HL-60 (cell line): ENCODE data around the gene PRR20G.

Experiments
- DNase-seq, 2 experiments: peaks; one replicate each; pipeline ENCODE4 v3.0.0-alpha.2; 2010 to 2020; ENCODE audit warnings: low read depth in 1 of 2, low spot score in 1 of 2
- H3K27ac ChIP-seq: fragments of 250-450 bp; sonication (Bioruptor Pico); replicated peaks from 2 replicates; pipeline ENCODE4 v1.5.1; 2020; ENCODE audit warnings: mild to moderate bottlenecking, moderate library complexity
- H3K27me3 ChIP-seq: fragments of 250-450 bp; sonication (Bioruptor Pico); 2 replicates; pipeline ENCODE4 v1.5.1; 2021; ENCODE audit warnings: mild to moderate bottlenecking, moderate library complexity; ENCODE audit not compliant: insufficient read depth, poor library complexity, severe bottlenecking
- H3K4me3 ChIP-seq: replicated peaks from 2 replicates; pipeline ENCODE4 v1.5.1; 2011; ENCODE audit warnings: mild to moderate bottlenecking, control low read depth, low read length; ENCODE audit not compliant: insufficient read depth
- CTCF ChIP-seq: IDR thresholded peaks from one replicate; pipeline ENCODE4 v1.5.1; 2011; ENCODE audit warnings: low read length, control low read depth, inconsistent platforms; ENCODE audit not compliant: insufficient read depth
- GABPA ChIP-seq: IDR thresholded peaks from 2 replicates; pipeline ENCODE4 v1.6.1; 2012; ENCODE audit warnings: low read depth
- POLR2AphosphoS5 ChIP-seq: IDR thresholded peaks from 2 replicates; pipeline ENCODE4 v1.6.1; 2012; ENCODE audit warnings: low read depth
- SPI1 ChIP-seq: IDR thresholded peaks from 2 replicates; pipeline ENCODE4 v1.6.1; 2012; ENCODE audit warnings: low read depth, mild to moderate bottlenecking, borderline replicate concordance
- long read RNA-seq: library from polyadenylated mRNA; unstranded; transcript quantifications from one replicate; pipeline ENCODE4 v2.0.0, GENCODE V29; 2020
- TF ChIP-seq, protein P1 (sequence below): IDR thresholded peaks from 2 replicates; pipeline ENCODE4 v1.6.1; 2012; ENCODE audit warnings: low read depth; ENCODE audit not compliant: insufficient replicate concordance

PRR20G gene
- long read RNA-seq: 0 reads

DNA sequence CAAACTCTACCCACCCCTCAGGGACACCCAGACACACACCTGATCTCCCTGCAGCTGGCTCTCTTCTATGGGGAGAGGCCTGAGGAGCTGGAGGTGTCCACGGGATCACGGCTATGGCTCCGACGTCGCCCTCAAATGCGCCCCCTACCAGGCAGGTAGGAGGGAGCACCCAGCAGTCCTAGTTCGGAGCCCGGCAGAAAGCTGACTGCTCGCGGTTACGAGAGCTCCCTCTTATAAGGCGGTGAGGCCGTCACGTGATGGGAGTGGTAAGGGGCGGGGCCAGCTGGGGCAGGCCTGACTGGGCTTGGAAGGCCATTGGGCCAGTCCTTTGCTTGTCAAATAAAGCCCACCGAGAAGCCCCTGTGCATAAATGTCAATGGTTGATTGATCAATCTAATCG lies at the start of gene PRR20G:
Gene PRR20G (minus strand): TSS at position 207 of the 400 bp plus-strand sequence. CDS start 681 bp downstream, outside the sequence.
- DNase-seq: no peak
- Histone ChIP-seq H3K27ac (no peak within 1 kb of the TSS), H3K27me3 (no peaks in the 10 kb centered on the region), H3K4me3 (no peak within 1 kb of the TSS)
- TF ChIP-seq, protein P1, sequence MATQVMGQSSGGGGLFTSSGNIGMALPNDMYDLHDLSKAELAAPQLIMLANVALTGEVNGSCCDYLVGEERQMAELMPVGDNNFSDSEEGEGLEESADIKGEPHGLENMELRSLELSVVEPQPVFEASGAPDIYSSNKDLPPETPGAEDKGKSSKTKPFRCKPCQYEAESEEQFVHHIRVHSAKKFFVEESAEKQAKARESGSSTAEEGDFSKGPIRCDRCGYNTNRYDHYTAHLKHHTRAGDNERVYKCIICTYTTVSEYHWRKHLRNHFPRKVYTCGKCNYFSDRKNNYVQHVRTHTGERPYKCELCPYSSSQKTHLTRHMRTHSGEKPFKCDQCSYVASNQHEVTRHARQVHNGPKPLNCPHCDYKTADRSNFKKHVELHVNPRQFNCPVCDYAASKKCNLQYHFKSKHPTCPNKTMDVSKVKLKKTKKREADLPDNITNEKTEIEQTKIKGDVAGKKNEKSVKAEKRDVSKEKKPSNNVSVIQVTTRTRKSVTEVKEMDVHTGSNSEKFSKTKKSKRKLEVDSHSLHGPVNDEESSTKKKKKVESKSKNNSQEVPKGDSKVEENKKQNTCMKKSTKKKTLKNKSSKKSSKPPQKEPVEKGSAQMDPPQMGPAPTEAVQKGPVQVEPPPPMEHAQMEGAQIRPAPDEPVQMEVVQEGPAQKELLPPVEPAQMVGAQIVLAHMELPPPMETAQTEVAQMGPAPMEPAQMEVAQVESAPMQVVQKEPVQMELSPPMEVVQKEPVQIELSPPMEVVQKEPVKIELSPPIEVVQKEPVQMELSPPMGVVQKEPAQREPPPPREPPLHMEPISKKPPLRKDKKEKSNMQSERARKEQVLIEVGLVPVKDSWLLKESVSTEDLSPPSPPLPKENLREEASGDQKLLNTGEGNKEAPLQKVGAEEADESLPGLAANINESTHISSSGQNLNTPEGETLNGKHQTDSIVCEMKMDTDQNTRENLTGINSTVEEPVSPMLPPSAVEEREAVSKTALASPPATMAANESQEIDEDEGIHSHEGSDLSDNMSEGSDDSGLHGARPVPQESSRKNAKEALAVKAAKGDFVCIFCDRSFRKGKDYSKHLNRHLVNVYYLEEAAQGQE: no peak
- TF ChIP-seq GABPA: no peak
- no peak for TF ChIP-seq SPI1
- TF ChIP-seq POLR2AphosphoS5: no peak

- no peak for DNase-seq
- Histone ChIP-seq H3K27ac (no peak overlapping the region), H3K27me3 (peaks cover 14% of the 10 kb centered on the region), H3K4me3 (no peak overlapping the region)
- TF ChIP-seq CTCF: no peak
- no peak for TF ChIP-seq POLR2AphosphoS5
- TF ChIP-seq, protein P1: no peak
- no peak for TF ChIP-seq GABPA
- no peak for TF ChIP-seq SPI1
These were observed 49.2 kb upstream of the PRR20G start for GRCh38 chr3:127337001-127337400.

- no peak overlapping the region for H3K27ac ChIP-seq
- no peak for DNase-seq
- peaks cover 14% of the 10 kb centered on the region for H3K27me3 ChIP-seq
- TF ChIP-seq, protein P1: no peak
- H3K4me3 ChIP-seq: no peak overlapping the region
These were observed 48.3 kb upstream of the PRR20G start for GRCh38 chr3:127336101-127336500.

GRCh38 chr3:127330385-127330784 lies 42.5 kb upstream of the PRR20G start:
- Histone ChIP-seq H3K4me3 (no peak overlapping the region), H3K27ac (no peak overlapping the region), H3K27me3 (no peaks in the 10 kb centered on the region)
- TF ChIP-seq SPI1 (no peak), GABPA (no peak), CTCF (no peak), POLR2AphosphoS5 (no peak)
- TF ChIP-seq, protein P1: no peak
- DNase-seq: no peak
